H1 (cell line): ENCODE data around the gene COA5. TPM values are rescaled to one million over a fixed set of nuclear protein-coding genes. Genes with fewer than 3 reads are reported as not detected.

Source experiments
- CHD1 ChIP-seq: IDR thresholded peaks from 2 replicates; pipeline ENCODE4 v1.6.1; 2012; ENCODE audit warnings: low read depth, low read length, improper control_type of control experiment
- CHD2 ChIP-seq: IDR thresholded peaks from 2 replicates; pipeline ENCODE4 v1.6.1; 2012; ENCODE audit warnings: low read length, improper control_type of control experiment
- polyA plus RNA-seq, 7 experiments: library from polyadenylated mRNA; depleted of rRNA in 3 of 7; stranded (reverse) in 5 of 7; unstranded in 2 of 7; fragments of >200 nt in 5 of 7; fragments of 200-250 nt in 2 of 7; gene quantifications; 1 replicate in 5 of 7; 2 replicates in 1 of 7; 4 replicates in 1 of 7; pipeline versions ENCODE4 v1.2.1 to v1.2.3, GENCODE V29; 2011 to 2013; ENCODE audit warnings: missing spikeins in 2 of 7, mixed read lengths in 2 of 7
- total RNA-seq: library from RNA; stranded (reverse); fragmentation: NEBNext Ultra II Directional; extraction: Animal tissue kit (Norgen Biotek cat#: 25700); gene quantifications from 2 replicates; pipeline ENCODE4 v1.2.1, GENCODE V29; 2021
- TF ChIP-seq, protein P1 (sequence below): fragments of 300-600 bp; sonication (generic); IDR thresholded peaks from 2 replicates; pipeline ENCODE4 v1.7.1; 2012; ENCODE audit warnings: low read length, moderate library complexity, mild to moderate bottlenecking, inconsistent platforms; ENCODE audit not compliant: insufficient replicate concordance
- TF ChIP-seq, protein P2 (sequence below), 3 experiments: IDR thresholded peaks; 1 replicate in 2 of 3; 2 replicates in 1 of 3; pipeline versions ENCODE4 v1.5.1 to v1.6.1; 2011; ENCODE audit warnings: low read length in 3 of 3, mild to moderate bottlenecking in 3 of 3, inconsistent platforms in 2 of 3, low read depth in 1 of 3, moderate library complexity in 1 of 3; ENCODE audit not compliant: insufficient read depth in 1 of 3; ENCODE audit errors: control extremely low read depth in 1 of 3

The COA5 gene
- total and polyA plus RNA-seq, 2 of the 8 experiments (the other 6 are each of a cell fraction or from before 2014, with no cell fraction given): 20.3 to 24.7 TPM

DNA sequence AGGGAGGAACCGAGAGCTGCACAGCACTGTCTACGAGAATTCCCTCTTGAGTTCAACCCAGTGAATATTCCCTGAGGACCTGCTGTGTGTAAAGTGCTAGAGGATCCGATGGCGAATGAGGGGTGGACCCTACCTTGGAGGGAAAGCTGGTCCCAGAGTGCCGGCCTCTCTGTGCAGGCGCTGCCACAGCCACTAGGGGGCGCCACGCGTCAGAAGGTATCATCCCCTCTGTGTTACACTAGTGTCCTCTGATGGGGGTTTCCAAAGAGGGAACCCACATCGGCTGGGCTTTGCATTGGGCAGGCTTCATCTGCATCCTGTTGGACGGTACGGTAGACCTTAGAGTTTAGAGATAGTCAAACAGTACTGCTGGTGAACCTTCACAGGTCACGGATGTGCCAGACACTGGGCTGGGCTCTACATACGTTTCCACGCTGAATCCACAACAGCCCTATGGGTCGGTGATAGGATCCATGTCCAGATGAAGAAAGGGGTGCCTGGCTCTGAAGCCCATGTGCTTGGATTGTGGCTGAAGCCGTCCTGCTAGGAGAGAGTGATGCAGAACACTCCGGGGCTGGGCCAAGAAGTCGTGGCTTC lies 39.0 kb downstream of the COA5 start (continued):
- TF ChIP-seq, protein P1, sequence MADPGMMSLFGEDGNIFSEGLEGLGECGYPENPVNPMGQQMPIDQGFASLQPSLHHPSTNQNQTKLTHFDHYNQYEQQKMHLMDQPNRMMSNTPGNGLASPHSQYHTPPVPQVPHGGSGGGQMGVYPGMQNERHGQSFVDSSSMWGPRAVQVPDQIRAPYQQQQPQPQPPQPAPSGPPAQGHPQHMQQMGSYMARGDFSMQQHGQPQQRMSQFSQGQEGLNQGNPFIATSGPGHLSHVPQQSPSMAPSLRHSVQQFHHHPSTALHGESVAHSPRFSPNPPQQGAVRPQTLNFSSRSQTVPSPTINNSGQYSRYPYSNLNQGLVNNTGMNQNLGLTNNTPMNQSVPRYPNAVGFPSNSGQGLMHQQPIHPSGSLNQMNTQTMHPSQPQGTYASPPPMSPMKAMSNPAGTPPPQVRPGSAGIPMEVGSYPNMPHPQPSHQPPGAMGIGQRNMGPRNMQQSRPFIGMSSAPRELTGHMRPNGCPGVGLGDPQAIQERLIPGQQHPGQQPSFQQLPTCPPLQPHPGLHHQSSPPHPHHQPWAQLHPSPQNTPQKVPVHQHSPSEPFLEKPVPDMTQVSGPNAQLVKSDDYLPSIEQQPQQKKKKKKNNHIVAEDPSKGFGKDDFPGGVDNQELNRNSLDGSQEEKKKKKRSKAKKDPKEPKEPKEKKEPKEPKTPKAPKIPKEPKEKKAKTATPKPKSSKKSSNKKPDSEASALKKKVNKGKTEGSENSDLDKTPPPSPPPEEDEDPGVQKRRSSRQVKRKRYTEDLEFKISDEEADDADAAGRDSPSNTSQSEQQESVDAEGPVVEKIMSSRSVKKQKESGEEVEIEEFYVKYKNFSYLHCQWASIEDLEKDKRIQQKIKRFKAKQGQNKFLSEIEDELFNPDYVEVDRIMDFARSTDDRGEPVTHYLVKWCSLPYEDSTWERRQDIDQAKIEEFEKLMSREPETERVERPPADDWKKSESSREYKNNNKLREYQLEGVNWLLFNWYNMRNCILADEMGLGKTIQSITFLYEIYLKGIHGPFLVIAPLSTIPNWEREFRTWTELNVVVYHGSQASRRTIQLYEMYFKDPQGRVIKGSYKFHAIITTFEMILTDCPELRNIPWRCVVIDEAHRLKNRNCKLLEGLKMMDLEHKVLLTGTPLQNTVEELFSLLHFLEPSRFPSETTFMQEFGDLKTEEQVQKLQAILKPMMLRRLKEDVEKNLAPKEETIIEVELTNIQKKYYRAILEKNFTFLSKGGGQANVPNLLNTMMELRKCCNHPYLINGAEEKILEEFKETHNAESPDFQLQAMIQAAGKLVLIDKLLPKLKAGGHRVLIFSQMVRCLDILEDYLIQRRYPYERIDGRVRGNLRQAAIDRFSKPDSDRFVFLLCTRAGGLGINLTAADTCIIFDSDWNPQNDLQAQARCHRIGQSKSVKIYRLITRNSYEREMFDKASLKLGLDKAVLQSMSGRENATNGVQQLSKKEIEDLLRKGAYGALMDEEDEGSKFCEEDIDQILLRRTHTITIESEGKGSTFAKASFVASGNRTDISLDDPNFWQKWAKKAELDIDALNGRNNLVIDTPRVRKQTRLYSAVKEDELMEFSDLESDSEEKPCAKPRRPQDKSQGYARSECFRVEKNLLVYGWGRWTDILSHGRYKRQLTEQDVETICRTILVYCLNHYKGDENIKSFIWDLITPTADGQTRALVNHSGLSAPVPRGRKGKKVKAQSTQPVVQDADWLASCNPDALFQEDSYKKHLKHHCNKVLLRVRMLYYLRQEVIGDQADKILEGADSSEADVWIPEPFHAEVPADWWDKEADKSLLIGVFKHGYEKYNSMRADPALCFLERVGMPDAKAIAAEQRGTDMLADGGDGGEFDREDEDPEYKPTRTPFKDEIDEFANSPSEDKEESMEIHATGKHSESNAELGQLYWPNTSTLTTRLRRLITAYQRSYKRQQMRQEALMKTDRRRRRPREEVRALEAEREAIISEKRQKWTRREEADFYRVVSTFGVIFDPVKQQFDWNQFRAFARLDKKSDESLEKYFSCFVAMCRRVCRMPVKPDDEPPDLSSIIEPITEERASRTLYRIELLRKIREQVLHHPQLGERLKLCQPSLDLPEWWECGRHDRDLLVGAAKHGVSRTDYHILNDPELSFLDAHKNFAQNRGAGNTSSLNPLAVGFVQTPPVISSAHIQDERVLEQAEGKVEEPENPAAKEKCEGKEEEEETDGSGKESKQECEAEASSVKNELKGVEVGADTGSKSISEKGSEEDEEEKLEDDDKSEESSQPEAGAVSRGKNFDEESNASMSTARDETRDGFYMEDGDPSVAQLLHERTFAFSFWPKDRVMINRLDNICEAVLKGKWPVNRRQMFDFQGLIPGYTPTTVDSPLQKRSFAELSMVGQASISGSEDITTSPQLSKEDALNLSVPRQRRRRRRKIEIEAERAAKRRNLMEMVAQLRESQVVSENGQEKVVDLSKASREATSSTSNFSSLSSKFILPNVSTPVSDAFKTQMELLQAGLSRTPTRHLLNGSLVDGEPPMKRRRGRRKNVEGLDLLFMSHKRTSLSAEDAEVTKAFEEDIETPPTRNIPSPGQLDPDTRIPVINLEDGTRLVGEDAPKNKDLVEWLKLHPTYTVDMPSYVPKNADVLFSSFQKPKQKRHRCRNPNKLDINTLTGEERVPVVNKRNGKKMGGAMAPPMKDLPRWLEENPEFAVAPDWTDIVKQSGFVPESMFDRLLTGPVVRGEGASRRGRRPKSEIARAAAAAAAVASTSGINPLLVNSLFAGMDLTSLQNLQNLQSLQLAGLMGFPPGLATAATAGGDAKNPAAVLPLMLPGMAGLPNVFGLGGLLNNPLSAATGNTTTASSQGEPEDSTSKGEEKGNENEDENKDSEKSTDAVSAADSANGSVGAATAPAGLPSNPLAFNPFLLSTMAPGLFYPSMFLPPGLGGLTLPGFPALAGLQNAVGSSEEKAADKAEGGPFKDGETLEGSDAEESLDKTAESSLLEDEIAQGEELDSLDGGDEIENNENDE: no peak
- TF ChIP-seq CHD1 (no peak), CHD2 (no peak)
- TF ChIP-seq, protein P2, sequence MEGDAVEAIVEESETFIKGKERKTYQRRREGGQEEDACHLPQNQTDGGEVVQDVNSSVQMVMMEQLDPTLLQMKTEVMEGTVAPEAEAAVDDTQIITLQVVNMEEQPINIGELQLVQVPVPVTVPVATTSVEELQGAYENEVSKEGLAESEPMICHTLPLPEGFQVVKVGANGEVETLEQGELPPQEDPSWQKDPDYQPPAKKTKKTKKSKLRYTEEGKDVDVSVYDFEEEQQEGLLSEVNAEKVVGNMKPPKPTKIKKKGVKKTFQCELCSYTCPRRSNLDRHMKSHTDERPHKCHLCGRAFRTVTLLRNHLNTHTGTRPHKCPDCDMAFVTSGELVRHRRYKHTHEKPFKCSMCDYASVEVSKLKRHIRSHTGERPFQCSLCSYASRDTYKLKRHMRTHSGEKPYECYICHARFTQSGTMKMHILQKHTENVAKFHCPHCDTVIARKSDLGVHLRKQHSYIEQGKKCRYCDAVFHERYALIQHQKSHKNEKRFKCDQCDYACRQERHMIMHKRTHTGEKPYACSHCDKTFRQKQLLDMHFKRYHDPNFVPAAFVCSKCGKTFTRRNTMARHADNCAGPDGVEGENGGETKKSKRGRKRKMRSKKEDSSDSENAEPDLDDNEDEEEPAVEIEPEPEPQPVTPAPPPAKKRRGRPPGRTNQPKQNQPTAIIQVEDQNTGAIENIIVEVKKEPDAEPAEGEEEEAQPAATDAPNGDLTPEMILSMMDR (IDR thresholded peaks at IDR 0.05; ENCODE audit: control extremely low read depth in 1 of 3, insufficient read depth in 1 of 3, low read depth in 1 of 3, low read length in 3 of 3): peak in 2 of 3 experiments; percentile 93 to 97; a peak in 3 of 4 replicates
